Stimulated activated CD8-positive, alpha-beta memory T cell treated with anti-CD3 and anti-CD28 coated beads, Interleukin-7, amount 100 ng/mL, for 24 hours (primary cell): ENCODE measurements around the gene DNM2.
A peak's percentile ranks its signal among the peaks of the same experiment; 100 is the strongest.

ENCODE experiments used
- DNase-seq: peaks from one replicate; pipeline ENCODE4 v3.0.0-alpha.2; 2020; ENCODE audit warnings: low read depth

DNM2 gene

DNA sequence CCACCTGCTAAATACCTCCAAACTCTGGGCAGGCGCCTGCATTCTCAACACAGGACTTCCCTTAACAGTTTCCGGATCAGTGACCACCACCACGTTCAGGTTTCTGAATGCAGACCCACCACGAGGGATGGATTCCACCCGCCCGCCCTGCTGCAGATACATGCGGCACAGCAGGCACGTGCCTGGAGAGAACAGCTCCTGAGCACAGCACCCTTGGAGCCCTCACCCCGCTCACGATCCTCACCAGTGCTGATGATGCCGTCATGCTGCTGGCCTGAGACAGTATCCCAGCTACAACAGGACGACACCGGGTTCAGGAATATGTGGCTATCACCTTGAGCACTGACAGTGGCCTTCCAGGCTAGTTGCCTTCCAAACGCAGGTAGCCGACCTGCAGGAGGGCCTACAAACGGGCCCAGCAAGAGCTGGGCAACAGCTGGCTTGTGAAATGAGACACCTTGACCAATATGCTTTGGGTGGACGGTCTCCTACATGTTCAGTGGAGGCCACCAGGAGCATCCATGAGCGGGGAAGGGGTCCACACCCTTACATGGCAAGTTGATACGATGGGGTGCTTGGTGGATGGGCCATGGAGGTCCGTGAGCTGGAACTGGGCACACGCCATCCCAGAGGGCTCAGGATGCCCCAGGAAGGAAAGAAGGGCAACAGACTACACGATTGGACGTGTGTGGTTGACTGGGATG is 26.5 kb upstream of the DNM2 start:
- DNase-seq: no peak

DNA sequence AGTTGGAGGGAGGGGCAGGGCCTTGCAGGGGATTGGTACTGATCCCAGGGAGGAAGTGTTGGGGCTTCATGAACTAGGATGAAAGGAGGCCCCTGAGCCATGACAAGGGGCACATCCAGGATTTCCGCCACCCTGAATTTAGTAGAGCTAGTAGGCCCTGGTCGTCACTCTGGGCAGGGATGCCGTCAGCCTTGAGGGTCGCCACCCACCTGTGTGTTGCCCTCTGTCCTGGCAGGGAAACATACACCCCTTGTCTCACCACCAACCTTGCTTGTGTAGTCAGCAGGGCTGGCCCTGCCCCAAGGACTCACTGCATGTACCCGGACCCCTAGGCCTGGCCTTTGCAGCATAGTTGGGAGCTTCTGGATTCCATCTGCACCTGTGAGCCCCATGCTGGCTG is 26.0 kb upstream of the DNM2 start:
- no peak for DNase-seq

DNA sequence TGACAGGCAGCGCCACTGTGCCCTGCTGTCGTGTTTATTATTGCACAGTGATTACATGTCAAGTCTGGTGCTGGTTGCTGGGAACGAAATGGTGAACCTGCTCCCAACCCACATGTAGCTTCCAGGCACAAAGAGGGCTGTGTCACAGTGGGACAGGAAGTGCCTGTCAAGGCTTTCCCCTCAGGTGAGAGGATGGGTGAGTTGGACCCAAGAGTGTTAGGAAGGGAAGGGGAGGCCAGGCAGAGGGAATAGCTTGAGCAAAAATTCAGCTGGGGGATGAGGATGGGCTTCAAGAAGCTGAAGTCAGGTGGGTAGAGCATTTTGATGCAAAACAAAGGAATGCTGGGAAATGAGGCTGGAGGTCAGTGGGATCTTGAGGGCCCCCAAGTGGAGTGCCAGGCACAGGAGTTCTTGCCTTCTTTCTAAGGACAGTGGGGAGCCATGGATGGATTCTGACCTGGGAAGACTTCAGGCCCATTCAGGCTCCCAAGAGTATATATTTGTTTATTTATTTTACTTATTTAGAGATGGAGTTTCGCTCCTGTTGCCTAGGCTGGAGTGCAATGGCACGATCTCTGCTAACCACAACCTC is 25.1 kb upstream of the DNM2 start:
- DNase-seq: no peak

DNA sequence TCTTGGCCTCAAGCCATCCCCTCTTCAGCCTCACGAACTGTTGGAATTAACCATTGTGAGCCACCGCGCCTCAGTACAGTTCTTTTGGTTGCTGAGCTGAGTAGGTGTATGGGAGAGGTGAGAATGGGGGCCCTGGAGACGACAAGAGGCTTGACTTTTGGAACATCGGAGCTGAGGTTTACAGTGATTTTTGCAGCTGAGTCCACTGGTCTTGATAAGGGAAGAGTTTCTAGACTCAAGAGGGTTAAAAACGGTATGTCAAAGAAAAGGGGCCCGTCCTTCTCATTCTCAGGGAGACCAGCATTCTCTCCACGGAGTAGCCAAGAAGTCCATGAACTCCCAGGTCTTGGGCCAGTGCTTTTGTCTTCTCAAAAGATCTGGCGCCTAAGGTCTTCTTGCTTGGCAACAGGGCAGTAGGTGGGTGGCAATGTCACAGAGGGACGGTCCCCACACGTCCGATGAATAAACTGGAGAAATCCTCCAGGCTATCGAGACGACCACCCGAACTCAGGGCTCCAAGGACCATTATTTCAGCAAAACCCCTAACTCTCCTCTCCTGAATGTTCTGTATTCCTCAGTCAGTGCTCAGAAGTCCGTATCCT is 23.1 kb upstream of the DNM2 start:
- no peak for DNase-seq

DNA sequence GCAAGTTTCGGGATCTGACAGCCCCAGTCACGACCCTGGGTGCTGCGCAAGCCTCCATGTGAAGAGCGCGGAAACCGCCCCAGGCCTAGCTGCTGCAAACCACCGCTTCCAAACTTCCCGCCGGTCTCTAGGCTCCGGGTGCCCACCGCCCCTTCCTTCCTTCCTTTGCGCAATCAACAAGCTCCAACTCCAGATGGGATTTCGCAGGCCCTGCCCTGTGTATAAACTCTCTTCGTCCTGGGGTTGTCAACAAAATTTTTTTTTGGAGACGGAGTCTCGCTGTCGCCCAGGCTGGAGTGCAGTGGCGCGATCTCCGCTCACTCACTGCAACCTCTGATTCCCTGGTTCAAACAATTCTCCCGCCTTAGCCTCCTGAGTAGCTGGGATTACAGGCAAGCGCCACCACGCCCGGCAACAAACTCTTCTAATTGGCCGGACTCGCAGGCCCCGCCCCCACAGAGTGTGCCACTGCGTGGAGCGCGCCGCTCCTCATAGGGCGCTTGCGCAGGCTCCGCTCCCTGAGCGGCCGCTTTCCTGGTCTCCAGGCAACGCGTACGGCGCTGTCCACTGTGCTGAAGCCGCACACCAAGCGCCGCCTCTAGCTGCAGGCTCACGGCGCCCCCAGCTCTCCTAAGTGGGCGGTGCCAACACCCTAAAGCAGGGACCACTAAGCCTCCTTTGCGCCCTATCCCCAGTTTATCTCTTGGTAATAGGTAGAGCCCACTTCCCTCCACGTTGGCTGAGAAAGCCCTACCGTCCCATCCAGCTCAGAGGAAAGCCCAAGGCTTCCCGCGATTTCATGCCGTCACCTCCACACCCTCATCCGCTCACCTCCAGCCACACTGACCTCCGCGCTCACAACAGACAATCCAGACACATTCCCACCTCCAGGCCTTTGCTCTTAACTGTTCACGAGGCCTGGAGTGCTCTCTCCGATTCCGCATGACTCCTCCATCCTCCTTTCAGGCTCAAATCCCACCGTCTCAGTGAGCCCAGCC is 22.2 kb upstream of the DNM2 start:
- peak; percentile 73 for DNase-seq

DNA sequence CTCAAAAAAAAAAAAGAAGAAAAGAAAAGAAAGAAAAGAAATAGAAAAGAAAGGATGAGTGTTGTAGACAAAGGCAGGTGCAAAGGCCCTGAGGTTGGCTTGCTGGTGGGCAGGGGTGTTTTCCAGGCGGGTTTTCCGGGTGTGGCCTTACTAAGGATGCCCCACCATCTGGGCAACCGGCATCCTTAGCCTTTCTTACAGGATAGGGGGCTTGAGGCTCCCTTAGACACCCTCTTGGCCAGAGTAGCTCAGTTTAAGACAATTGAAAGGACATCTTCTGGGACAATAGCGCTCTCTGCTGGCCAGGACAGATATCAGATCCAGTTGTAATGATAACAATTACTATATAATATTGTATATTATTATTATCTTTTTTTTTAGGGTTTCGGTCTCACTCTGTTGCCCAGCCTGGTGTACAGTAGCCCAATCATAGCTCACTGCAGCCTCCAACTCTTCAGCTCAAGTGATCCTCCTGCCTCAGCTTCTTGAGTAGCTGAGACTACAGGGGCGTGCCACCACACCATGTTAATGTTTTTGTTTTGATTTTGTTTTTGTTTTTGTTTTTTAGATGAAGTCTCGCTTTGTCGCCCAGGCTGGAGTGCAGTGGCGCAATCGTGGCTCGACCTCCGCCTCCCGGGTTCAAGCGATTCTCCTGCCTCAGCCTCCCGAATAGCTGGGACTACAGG is 18.1 kb upstream of the DNM2 start:
- DNase-seq: peak; percentile 56

DNA sequence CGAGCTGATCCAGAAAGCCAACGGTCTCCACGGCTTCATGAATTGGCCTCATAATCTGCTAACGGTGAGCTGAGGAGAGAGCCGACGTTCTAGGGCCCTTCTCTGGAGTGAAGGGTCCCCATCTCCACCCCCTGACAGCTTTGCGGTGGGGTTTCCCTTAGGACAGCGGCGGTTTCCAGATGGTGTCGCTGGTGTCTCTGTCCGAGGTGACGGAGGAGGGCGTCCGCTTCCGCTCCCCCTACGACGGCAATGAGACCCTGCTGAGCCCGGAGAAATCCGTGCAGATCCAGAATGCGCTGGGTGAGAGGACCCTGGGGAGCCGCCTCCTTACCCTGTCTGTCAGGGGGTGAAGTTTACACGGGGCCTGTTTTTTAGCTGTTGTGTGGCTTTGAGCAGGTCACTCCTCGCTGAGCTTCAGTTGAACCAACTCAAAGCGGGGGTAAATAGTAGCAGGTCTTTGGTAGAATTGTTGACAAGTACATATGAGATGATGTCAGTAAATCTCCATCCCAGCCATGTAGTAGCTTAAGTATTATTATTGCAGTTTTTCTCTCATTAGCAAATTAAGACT is 15.8 kb upstream of the DNM2 start:
- no peak for DNase-seq

DNA sequence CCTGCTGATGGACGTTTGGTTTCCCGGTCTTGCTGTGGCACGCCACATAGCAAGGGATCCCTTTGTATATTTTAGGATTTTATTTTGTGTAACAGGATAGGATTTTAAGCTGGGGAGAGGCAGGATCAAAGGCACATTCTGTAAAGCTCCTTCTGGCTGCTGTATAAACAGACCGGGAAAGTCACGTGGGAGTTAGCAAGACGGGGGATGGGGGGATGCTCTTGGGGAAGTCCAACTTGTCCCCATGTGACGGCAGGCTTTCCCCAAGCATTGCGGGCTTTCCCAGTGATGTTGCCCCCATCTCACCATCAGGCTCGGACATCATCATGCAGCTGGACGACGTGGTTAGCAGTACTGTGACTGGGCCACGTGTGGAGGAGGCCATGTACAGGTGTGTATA is 10.9 kb upstream of the DNM2 start:
- DNase-seq: no peak

DNA sequence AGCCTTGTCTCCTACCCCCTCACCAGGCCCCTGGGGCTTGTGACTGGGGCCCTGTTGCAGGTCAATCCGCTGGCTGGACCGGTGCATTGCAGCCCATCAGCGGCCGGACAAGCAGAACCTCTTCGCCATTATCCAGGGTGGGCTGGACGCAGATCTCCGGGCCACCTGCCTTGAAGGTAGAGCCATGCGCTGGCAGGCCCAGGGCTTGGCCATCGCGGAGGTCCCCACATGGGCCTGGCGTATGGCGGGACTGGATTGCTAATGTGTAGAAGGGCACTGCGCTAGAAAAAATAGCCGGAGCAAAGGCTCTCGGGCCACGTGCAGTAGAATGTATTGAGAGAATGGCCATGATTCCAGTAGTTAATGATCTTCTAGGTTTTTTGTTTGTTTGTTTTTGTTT is 10.4 kb upstream of the DNM2 start:
- DNase-seq: no peak

DNA sequence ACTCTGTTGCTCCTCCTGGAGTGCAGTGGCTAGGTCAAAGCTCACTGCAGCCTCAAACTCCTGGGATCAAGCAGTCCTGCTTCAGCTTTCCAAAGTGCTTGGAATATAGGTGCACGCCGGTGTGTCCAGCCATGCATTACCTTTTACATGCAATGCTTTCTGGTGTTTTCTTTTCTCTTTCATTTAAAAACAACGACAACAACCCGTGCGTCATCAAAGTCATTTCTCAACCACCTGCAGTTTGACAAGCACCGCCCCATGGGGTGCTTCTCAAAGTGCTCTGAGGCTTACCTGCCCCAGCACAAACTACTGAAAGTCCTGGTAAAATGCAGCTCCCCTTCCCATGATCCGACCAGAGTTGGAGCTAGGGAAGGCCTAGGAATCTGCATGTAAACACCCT is 9.6 kb upstream of the DNM2 start:
- no peak for DNase-seq

DNA sequence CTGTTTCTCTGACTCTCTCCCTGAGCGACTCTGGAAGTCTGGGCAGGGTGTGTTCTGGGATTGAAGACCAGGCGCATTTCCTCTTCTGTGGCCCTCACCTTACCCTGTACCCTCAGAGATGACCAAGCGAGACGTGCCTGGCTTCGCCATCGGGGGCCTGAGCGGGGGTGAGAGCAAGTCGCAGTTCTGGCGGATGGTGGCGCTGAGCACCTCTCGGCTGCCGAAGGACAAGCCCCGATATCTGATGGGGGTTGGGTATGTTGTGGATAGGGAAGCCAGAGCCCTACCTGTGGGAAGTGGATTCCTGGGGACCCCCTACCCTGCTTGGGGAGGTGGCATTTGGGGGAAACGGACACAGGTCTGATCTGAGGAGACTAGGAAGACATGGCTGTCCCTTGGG is 5.8 kb upstream of the DNM2 start:
- no peak for DNase-seq

DNA sequence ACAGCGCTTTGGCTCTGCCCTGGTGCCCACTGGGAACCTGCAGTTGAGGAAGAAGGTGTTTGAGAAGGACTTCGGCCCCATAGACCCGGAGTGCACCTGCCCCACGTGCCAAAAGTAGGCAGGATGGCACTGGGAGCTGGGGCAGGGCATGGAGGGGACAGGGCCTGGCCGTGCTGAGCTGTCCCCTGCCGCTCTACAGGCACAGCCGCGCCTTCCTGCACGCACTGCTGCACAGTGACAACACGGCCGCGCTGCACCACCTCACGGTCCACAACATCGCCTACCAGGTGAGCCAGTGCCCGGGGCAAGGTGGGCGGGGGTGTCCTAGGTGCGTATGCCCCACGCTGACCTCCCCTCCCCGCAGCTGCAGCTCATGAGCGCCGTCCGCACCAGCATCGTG is 5.1 kb upstream of the DNM2 start:
- no peak for DNase-seq

DNA sequence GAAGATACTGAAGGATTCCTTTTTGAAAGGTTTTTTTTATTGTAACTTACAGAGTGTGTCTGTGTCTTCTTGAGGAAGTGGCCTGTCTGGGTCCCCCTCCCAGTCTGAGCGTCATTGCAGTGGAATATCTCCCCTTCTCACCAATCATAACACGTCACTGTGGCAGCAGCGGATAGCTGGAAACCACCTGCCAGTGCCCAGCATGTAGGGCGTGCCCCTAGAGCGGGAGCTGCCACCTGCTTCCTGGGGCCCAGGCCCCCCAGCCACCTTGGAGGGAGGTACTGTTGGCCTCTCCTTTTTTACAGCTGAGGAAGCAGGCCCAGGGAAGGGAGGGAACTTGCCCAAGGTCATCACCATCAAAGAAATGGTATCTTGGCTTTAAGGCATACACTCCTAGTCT is 4.6 kb upstream of the DNM2 start:
- DNase-seq: no peak

DNA sequence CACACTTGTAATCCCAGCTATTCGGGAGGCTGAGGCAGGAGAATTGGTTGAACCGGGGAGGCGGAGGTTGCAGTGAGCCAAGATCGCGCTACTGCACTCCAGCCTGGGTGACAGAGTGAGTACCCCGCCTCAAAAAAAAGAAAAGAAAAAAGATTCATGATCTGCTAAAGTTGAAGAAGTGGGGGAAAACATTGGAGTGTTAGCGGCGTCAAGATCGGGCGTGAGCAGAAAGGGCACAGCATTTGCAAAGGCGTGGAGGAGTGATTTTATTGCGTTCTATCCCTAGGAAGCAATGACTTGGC is 874 bp upstream of the DNM2 start:
- no peak for DNase-seq

DNA sequence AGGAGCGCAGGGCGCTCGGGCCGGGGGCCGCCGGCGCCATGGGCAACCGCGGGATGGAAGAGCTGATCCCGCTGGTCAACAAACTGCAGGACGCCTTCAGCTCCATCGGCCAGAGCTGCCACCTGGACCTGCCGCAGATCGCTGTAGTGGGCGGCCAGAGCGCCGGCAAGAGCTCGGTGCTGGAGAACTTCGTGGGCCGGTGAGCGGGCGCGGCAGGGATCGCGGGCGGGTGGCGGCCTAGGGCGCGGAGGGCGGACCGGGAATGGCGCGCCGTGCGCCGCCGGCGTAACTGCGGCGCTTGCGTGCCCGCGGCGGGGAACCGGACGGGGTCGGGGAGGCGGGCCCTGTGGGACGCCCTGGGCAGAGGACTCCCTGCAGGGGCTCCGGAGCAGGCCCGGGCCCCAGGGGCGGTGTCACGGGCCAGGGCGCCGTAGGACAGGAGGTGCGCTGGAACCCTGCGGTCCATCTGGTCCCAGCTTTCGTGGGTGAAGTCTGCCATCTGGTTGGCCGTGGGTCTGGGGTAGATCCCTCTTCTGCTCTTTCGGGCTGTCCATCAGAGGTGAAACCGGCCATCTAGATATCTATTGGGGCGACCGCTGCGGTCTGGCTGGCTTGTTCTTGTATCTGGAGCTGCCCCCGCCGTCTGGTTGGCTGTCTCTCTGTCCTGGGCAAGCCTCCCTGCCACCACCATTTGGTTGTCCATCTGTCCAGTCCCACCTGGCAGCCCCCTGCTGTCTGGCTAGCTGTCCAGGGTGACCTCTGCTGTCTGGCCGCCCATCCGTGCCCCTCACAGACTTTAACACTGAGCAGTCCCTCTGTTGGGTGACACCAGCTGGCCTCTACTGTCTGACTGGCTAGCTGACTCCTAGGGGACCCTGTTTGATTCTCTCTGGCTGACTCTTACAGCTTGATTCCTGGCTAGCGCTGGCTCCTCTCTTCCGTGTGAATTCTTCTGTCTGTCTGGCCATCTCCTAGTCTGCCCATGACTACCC is 622 bp downstream of the DNM2 start:
- DNase-seq: no peak

DNA sequence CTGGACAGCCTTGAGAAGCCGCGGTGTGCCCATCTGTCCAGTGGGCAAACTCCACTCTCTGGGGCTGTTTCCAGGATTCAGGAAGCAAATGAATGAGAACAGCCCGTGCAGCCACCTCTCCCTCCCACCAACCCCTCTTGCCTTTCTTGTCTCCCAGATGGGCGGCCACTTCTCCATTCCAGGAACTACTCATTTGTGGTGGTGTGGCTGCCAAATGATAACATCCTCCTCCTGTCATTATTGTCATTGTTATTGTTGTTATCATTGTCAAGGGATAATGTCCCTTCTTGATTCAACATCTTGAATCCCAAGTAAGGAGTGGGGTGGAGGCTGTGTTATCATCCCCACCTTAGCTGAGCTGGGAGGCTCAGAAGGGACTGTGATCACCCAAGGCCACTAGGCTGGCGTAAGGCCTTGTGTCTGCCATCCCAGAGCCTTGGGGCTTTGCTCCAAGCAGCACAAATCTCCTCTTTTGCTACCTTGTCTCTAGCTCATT is 1.6 kb downstream of the DNM2 start:
- DNase-seq: no peak

DNA sequence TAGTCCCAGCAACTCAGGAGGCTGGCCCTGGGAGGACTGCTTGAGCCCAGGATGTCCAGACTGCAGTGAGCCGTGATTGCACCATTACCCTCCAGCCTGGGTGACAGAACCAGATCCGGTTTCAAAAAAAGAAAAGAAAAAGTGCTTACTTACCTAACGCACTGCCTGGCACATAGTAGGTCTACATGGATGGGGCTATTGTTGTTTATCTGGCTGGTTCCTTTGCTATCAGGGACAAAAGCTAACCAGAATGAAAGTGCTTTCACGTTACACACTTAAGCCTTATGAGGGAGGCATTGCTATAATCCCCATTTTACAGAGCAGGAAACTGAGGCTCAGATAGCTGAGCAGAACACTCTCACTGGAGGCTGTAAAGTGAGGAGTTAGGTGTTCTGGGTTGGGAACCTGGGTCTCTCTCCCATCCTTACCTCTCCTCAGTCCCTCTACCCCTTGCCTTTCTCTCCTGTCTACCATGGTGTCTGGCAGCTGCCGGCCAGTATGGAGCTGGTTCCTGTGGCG is 2.8 kb downstream of the DNM2 start:
- DNase-seq: no peak

DNA sequence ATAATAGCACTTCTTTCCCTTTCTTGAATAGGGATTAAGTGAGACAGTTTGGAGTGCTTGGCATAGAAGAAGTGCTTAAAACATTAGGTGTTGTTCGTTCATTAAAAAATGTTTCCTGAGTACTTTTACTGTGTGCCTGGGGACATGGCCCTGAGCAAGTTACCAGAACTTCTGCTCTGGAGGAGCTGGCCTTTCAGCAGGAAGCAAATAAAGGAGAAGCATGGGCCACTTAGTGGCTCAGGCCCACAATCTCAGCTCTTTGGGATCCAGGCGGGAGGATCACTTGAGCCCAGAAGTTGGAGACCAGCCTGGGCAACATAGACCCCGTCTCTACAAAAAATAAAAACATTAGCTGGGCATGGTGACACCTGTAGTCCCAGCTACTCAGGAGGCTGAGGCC is 5.7 kb downstream of the DNM2 start:
- no peak for DNase-seq

DNA sequence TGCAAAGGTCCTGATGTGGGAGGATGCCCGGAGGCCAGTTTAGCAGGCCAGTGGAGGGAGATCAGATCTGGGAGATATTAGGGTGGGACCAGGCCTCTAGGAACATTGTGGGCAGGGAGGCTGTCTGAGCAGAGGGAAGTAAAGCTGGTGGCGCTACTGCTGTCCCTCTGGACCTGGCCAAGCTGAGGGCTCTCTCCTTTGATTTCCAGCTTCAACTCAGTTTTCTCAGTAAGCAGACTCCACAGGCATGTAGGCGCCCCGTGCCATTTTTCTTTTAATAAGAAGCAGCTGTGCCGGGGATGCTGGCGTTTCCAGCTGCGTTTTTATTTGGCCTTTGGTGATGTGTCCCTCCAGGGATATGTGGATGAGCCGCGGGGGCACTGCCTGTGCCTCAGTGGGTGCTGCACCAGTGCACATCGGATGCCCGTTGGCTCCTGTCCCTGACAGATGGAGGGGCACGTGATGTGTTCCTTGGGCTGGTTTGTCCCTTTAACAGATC is 6.7 kb downstream of the DNM2 start:
- DNase-seq: no peak

DNA sequence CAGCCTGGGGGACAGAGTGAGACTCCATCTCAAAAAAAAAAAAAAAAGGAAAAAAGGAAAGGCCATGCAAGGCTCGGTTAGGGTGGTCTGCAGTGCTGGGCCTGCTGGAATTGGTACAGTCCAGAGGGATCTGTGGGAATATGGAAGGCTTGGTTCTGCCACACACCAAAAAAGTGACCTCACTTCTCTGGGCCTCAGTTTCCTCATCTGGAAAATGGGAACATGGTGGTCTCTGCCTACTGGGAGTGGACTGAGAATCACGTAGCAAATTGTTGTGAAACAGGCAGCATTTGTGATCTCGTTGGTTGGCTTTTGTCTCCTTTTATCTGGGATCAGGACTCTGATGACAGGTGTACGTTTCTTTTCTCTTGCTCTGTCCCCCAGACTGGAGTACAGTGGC is 7.5 kb downstream of the DNM2 start:
- no peak for DNase-seq
